Endometrial microvascular endothelial cells (primary cell): ENCODE data around the gene ESR2. TPM values are rescaled to one million over a fixed set of nuclear protein-coding genes. Genes with fewer than 3 reads are reported as not detected.

Source experiments
- in situ Hi-C: cut with HindIII; loops from 2 replicates; pipeline ENCODE4 v1.10.0; 2017; ENCODE audit warnings: low sequenced_read_pairs, low pct_unique_long_range_greater_than_20kb; ENCODE audit errors: inconsistent ontology term
- total RNA-seq: library from RNA; depleted of rRNA; stranded (reverse); fragments of >200 nt; gene quantifications from one replicate; pipeline ENCODE4 v1.2.3, GENCODE V29; 2015; ENCODE audit errors: inconsistent ontology term

Gene ESR2
- total RNA-seq, 1 donor from 2014 or later = 2.5 TPM

DNA sequence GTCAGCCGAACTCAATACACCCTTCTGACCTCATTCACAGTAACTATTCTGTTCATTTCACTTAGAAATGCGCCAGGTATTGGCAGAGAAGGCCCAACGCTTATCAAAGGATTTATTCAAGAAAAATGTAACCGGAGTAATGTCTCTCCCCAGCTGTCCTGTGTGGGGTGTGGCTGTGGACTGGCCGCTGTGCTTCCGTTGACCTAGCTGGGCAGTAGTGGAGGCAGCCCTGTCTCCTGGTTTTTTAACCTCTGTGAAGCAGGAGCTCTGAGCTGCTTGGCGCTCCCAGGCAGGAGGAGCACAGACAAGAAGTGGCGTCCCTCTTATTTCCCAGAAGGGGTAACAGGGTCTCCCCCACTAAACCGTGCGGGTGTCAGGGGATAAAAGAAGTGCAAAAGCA, 85.2 kb downstream of the ESR2 start:
- in situ Hi-C loops = no loop called here

DNA sequence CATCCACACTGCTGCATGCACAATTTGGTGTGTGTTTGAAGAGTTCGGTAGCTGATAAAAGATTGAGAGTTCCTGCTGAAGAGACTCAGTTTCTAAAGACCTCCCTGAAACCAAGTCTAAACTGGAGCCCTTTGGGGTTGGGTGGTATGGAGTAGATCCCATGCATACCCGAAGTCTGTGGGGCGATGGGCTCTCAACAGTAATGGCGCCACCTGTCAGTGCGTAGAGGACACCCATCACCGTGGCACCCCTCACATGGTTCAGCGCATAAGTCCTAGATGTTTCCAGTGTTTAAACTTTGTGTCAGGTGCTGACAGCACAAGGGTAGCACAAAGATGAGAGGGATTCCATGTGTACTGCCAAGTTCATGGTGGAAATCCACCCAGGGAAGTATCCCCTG, 85.9 kb downstream of the ESR2 start:
- in situ Hi-C loops = no loop called here

DNA sequence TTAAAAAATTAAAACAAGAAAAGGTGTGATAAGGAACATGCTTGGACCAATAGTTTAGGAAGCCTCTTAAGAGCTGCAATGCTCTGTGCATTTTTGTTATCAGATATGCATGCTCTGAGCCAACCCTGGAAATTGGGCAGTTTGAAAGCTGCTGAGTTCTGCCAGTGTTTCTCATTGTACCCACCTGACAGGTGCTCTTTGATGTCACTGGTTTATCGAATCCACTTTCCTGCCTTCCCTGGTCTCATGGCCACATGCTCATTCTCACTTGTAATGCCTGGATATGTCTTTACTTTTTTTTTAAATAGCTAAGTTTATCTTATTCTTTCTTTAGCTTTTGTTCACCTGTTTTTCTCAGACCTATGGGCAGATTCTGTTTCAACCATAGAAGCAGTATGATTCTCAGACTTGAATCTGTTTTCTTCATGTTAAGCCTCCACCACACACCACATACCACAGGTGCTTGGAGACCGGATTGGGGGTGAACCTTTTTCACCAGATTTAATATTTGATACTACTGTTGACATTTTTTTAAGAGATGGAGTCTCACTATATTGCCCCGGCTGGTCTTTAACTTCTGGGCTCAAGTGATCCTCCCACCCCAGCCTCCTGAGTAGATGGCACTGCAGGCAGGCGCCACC, 90.7 kb downstream of the ESR2 start:
- in situ Hi-C loops = no loop called here

- in situ Hi-C loops = no loop called here
These were observed 91.5 kb downstream of the ESR2 start for GRCh38 chr14:64202716-64203115.

DNA sequence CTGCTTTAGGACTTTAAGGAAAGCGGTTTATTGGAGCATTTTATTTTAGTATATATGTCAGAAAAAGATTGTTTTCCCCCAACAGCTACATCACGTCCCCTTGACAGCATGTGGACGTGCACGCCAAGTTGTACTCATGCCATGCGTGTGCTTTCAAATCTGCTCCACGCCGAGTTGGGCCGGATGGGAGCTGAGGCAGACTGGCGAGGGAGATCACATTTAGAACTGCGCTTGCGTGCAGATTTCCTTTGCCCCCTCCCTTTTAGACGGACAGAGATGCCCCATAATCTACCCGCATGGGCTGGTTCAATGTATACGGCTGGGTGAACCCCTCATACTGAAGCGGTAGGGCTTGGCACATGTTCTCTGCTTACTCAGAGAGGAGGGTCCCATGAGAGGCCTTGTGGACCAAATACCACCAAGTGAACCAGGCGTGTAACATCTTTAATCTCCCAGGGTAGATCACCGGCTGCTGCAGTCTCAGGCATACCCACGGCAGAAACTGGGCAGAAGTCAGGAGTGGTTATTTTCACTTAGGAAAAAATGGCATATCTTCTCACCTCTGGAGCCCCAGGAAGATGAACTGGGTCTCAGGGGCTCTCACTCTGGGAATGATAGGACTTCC, 92.1 kb downstream of the ESR2 start:
- in situ Hi-C loops = no loop called here

GRCh38 chr14:64201296-64201695, 92.9 kb downstream of the ESR2 start:
- in situ Hi-C loops = no loop called here

GRCh38 chr14:64200170-64200569, 94.0 kb downstream of the ESR2 start:
- in situ Hi-C loops = no loop called here

GRCh38 chr14:64198486-64198885, 95.7 kb downstream of the ESR2 start:
- in situ Hi-C loops = no loop called here

GRCh38 chr14:64197996-64198395, 96.2 kb downstream of the ESR2 start:
- in situ Hi-C loops = no loop called here

- in situ Hi-C loops = no loop called here
These were observed 97.3 kb downstream of the ESR2 start for GRCh38 chr14:64196814-64197411.

DNA sequence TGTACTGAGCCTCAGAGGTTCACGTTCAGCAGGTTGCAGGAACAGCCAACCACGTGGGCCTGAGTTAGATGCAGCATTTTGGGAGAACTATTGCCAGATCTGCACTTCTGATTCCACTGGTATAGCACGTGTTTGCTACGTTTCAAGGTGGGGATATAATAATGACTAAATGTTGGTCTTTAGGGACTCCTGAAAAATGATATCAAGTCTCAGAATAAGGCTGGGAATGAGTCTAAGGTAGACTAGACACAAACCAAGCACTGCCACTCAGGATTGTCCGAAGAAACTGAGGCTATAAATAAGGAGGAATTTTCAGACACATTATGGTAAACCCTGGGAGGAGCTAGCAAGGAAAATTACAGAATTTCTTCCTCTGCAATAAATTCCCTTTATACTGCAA, 98.1 kb downstream of the ESR2 start:
- in situ Hi-C loops = no loop called here

DNA sequence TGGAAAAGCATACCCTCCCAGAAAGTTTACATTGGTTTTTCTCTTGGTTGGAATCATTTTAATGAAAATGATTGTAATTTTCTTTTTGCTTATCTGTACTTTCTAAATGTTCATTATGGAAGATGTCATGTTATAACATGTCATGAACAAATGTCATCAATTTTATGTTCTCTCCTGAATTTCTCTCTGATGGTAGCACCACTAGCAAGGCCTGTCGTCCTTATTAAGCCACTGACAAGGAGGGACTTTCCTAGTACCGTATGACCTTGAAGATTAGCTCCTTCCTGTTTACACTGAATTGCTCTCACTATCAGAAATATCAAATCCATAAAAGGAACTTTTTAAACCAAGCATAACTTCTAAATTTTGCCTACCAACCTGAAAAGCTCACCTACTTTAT, 99.0 kb downstream of the ESR2 start:
- in situ Hi-C loops = no loop called here

- in situ Hi-C loops = no loop called here
These were observed 99.8 kb downstream of the ESR2 start for GRCh38 chr14:64194404-64194803.

GRCh38 chr14:64193821-64194220, 100.3 kb downstream of the ESR2 start:
- in situ Hi-C loops = no loop called here

DNA sequence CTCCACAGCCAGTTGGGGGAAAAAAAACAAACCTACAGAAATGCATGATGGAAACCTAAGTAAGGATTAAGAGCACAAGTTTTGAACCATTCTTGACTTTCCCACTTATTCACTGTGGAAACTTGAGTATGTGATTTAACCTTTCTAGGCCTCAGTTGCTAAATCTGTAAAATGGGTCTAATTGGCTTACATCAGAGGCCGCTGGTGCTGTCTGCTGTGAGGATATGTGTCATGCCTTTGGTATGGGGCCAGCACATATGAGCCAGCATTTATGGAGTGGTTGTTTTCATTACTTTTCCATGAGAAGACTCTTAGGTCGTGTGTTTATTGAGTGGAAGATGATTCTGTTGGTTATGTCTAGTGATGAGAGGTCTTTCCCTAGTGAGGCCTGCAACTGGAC, 102.4 kb downstream of the ESR2 start:
- in situ Hi-C loops = no loop called here

DNA sequence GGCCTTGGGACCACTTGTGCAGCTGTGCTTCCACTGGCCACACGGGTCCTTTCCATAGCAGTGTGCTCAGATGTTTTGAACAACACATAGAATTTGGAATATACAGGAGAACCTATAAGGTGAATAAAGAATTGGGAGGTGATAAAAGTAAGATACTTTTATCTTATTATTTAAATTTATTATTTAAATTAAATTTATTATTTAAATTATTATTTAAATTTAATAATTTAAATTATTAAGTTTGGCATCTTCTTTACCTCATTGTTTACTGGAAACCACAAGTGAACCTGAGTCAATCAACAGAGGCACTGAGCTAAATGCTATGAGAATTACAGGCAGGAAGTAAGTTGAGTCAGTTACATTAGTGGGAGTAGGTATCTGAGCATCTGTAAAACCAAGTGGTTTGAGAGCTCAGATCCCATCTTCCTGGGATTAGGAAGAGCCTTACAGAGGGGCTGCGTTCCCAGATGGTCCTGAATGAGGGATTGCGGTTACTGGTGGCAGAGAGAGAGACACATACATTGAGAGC, 103.1 kb downstream of the ESR2 start:
- in situ Hi-C loops = no loop called here

- in situ Hi-C loops = no loop called here
These were observed 106.8 kb downstream of the ESR2 start for GRCh38 chr14:64187331-64187730.

GRCh38 chr14:64186231-64187129, 107.7 kb downstream of the ESR2 start:
- in situ Hi-C loops = no loop called here

DNA sequence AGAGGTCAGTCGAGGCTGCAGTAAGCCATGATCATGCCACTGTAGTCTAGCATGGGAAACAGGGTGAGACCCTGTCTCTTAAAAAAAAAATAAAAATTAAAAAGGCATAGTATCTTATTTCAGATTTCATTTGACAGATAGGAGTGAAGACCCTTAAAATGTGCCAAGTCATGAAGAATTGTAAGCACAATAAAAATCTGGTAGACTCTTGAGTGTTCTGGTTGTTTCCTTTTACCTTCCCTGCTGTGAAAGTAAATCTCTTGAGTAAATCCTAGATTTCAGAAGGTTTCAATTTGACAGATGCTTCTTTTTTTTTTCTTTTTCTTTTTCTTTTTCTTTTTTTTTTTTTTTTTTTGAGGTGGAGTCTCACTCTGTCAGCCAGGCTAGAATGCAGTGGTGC, 109.0 kb downstream of the ESR2 start:
- in situ Hi-C loops = no loop called here
